NCI-H510A (cell line): ENCODE results near the gene VTI1B.
A peak's percentile ranks its signal among the peaks of the same experiment; 100 is the strongest.
"Not testable (repeated sequence)": the region's sequence is repeated elsewhere in the genome, so short reads cannot be mapped to it uniquely, and the experiment has no call there.

ENCODE experiments used
- DNase-seq: peaks from one replicate; lab custom pipeline; 2025; lab: John Stamatoyannopoulos, UW

The VTI1B gene

DNA sequence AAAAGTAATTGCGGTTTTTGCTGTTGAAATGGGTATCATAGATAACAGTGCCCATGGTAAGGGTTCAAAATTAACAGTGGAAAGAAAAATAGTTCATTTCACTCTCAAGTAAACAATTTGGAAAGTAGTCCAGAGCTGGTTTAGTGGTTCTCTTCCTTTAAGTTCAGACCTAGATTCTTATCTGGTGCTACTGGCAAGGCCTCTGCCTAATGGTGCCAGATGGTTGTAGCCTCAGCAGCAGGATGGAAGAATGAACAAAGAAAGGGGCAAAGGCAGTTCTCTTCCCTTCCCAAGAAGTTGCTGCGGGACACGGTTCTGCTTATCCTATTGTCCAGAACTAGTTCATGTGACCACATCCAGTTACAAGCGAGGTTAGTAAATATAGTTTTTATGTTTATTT lies 44.2 kb downstream of the VTI1B start:
- DNase-seq: no peak

DNA sequence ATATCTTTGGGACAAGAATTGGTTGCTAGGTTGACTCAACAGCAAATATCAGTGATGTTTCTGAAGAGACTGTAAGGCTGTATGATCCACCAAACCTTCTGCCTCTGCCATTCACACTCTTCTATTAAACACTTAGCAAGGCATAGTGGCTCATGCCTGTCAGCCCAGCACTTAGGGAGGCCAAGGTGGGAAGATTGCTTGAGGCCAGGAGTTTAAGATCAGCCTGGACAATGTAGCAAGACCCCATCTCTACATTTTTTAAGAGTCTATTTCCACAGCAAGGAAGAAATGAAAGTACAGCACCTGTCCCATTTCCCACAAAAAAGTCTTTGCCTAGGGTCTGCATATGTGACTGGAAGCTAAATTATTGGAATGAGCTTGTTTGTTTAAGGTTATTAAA lies 46.9 kb downstream of the VTI1B start:
- no peak for DNase-seq

GRCh38 chr14:67626131-67626530 lies 48.3 kb downstream of the VTI1B start:
- not testable (repeated sequence) for DNase-seq

DNA sequence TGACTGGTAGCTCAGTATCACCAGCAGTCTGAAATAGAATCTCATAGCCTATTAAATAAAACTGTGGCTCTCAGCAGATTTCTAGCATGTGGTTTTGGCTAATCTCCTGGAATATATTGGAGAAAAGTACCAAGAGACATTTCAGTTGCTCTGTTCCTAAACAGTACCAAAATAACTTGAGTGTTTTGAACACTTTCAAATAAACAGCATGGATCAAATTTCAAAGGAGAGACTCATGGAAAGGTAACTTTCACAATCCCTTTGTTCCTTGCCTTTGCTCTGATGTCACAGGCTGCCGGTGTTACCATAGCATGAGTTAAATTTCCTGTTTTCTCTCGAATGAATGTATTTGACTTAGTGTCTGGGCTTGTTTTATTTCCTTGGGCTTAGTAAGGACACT lies 51.3 kb downstream of the VTI1B start:
- DNase-seq: peak; percentile 12

DNA sequence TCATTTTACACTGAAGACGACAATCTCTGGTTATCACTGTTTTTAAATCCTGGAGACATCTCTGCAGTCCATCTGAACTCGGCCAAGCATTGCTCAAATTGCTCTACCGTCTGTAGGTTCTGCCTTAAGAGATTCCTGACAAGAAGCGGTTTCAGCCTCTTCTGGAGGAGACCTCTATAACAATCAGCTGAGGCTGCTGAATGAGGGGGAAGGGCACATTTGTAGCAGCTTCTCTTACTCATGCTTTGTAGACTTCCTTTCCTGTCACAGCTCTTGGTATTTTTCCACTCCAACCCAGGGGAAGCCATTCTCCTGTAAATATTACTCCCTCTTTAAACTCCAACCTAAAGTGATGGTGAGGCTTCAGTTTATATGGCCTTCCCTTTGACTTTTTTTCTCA lies 51.8 kb downstream of the VTI1B start:
- peak; percentile 35 for DNase-seq

GRCh38 chr14:67620217-67620785 lies 54.1 kb downstream of the VTI1B start:
- peak; percentile 20 for DNase-seq

GRCh38 chr14:67619446-67620216 lies 54.8 kb downstream of the VTI1B start, which contains the start of gene ARG2:
Gene ARG2 (plus strand): TSS chr14:67619920. CDS start chr14:67619978, 58 bp downstream.
- peak; percentile 96 for DNase-seq

- peak; percentile 30 for DNase-seq
These were observed 55.8 kb downstream of the VTI1B start for GRCh38 chr14:67618617-67619063.

DNA sequence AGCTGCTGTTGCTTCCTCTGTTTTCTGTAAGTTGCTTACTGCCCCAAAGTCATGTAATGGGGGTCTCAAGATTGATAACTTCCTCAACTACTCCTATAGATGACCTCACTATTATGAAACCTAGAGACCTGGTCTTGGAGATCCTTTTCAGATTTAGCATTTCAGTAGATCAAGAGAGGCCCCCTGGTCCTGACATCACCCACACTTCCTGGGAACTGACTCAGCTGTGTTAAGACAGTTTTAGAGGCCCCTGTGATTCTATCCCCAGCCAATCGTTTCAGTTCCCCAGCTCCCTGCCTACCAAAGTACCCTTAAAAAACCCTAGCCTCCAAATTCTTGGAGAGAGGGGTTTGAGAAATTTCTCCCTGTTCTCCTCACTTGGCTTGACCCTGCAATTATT lies 63.9 kb downstream of the VTI1B start:
- DNase-seq: no peak

DNA sequence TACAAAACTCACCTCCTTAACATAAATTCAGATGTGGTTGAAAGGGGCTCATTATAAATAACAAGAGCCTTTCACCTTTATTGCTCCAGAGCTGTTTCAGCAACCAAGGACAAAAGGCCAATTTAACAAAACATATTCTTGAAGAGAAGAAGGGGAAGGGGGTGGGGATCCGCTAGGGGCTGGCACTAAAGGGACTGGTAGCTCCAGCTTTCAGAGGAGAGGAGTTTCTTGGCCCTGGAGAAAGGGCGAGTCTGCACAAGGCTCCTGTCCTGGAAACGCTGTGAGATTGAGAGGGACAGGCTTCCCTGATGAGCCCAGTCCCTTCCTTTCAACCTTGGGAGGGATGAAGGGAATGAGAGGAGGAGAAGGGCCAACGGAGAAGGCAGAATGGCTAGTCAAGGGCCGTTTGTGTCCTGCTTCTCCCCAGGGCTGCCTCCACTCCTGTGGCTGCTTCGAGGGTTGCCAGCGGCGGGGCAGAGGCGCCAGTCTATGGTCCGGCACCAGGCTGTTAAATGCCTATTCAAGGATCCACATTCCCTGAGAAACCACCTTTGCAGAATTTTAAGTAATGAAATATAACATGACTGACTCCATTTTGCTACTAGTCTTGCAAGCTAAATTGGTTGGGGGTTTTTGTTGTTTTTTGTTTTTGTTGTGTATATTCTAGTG lies 64.7 kb downstream of the VTI1B start:
- no peak for DNase-seq

- no peak for DNase-seq
These were observed 66.8 kb downstream of the VTI1B start for GRCh38 chr14:67607646-67608045.

DNA sequence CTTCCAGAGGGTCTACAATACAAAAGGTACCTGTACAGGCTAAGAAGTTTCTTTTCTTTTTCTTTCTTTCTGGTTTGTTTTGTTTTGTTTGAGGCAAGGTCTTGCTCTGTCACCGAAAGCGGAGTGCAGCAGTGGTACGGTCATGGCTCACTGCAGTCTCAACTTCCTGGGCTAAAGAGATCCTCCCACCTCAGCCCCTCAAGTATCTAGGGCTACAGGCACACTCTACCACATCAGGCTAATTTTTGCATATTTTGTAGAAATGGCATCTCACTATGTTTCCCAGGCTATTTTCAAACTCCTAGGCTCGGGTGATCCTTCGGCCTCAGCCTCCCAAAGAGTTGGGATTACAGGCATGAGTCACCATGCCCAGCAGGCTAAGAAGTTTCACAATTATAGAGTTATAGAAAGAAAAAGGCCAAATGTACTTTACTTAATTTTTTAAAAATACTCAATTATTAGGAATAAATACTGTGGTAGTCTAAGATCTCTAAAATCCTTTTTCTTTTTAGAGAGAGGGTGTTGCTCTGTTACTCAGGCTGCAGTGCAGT lies 71.4 kb downstream of the VTI1B start:
- no peak for DNase-seq

GRCh38 chr14:67602076-67602475 lies 72.4 kb downstream of the VTI1B start:
- no peak for DNase-seq

DNA sequence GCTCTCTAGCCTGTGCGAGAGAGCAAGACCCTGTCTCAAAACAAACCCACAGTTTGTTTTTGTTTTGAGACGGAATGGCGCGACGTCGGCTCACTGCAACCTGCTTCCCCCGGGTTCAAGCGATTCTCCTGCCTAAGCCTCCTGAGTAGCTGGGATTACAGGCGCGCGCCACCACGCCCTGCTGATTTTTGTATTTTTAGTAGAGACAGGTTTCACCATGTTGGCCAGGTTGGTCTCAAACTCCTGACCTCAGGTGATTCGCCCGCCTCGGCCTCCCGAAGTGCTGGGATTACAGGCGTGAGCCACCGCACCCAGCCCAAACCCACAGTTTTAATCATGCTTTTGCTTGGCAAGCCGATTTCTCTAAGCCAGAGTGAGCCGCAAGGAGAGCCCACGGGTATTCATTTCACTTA lies 73.9 kb downstream of the VTI1B start:
- DNase-seq: not testable (repeated sequence)

- peak; percentile 78 for DNase-seq
These were observed 74.5 kb downstream of the VTI1B start, which contains the start of gene PIGH for GRCh38 chr14:67599698-67600561. Gene PIGH (minus strand): TSS chr14:67600268. CDS start chr14:67600203, 65 bp downstream.
